Brain microvascular endothelial cell (primary cell): ENCODE measurements around the gene GYS2.

ENCODE experiments used
- DNase-seq: peaks from one replicate; pipeline ENCODE4 v3.0.0-alpha.2; 2020
- H3K27ac ChIP-seq: fragments of 250-450 bp; sonication (Bioruptor Pico); 2 replicates; pipeline ENCODE4 v1.5.1; 2020; ENCODE audit warnings: mild to moderate bottlenecking, moderate library complexity
- H3K27me3 ChIP-seq: fragments of 250-450 bp; sonication (Bioruptor Pico); replicated peaks from 2 replicates; pipeline ENCODE4 v1.5.1; 2020; ENCODE audit warnings: mild to moderate bottlenecking
- H3K36me3 ChIP-seq: fragments of 250-450 bp; sonication (Bioruptor Pico); replicated peaks from 2 replicates; pipeline ENCODE4 v1.5.1; 2020; ENCODE audit warnings: mild to moderate bottlenecking
- H3K4me3 ChIP-seq: 2 replicates; pipeline ENCODE4 v1.5.1; 2011; ENCODE audit warnings: low read depth, mild to moderate bottlenecking, control low read depth, low read length, moderate library complexity
- in situ Hi-C: cut with HindIII; loops from 2 replicates; pipeline ENCODE4 v1.10.0; 2017; ENCODE audit warnings: low sequenced_read_pairs, low pct_ligation_motif_present
- TF ChIP-seq, protein P1 (sequence below): IDR thresholded peaks from 2 replicates; pipeline ENCODE4 v1.5.1; 2011; ENCODE audit warnings: low read depth, mild to moderate bottlenecking, moderate library complexity, low read length, control low read depth, inconsistent platforms; ENCODE audit errors: missing control alignments

GYS2 gene

GRCh38 chr12:21559855-21560569 is 44.6 kb downstream of the GYS2 start:
- peak; percentile 83 for DNase-seq
- H3K36me3 ChIP-seq, result no peaks in the 10 kb centered on the region
- no peaks in the 10 kb centered on the region for H3K27me3 ChIP-seq
- peak overlapping the region; percentile 64 for H3K27ac ChIP-seq
- in situ Hi-C loops, result no loop called here
- TF ChIP-seq, protein P1, sequence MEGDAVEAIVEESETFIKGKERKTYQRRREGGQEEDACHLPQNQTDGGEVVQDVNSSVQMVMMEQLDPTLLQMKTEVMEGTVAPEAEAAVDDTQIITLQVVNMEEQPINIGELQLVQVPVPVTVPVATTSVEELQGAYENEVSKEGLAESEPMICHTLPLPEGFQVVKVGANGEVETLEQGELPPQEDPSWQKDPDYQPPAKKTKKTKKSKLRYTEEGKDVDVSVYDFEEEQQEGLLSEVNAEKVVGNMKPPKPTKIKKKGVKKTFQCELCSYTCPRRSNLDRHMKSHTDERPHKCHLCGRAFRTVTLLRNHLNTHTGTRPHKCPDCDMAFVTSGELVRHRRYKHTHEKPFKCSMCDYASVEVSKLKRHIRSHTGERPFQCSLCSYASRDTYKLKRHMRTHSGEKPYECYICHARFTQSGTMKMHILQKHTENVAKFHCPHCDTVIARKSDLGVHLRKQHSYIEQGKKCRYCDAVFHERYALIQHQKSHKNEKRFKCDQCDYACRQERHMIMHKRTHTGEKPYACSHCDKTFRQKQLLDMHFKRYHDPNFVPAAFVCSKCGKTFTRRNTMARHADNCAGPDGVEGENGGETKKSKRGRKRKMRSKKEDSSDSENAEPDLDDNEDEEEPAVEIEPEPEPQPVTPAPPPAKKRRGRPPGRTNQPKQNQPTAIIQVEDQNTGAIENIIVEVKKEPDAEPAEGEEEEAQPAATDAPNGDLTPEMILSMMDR, result no peak
- no peak overlapping the region for H3K4me3 ChIP-seq

GRCh38 chr12:21558100-21558679 is 46.5 kb downstream of the GYS2 start:
- H3K36me3 ChIP-seq, result no peaks in the 10 kb centered on the region
- H3K4me3 ChIP-seq, result no peak overlapping the region
- H3K27me3 ChIP-seq, result no peaks in the 10 kb centered on the region
- DNase-seq, result no peak
- TF ChIP-seq, protein P1, result no peak
- in situ Hi-C loops, result no loop called here
- H3K27ac ChIP-seq, result no peak overlapping the region

DNA sequence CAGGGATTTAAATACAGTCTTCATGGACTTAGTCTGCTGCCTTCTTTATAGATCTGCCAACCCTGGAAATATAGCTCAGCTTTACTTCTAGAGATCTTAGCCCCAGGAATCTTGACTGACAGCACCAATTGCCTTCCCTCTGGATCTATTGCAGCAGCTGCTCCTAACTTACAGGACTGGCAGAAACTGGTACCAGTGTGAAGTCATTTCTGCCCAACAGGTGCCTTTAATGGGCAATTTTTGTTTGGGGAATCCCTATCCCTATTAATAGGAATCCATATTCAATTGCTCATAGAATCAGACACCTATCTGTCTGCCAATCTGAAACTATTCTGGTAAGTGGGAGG is 51.3 kb downstream of the GYS2 start:
- TF ChIP-seq, protein P1, result no peak
- no peak for DNase-seq
- no peaks in the 10 kb centered on the region for H3K36me3 ChIP-seq
- no peak overlapping the region for H3K27ac ChIP-seq
- in situ Hi-C loops, result no loop called here
- H3K4me3 ChIP-seq, result no peak overlapping the region
- no peaks in the 10 kb centered on the region for H3K27me3 ChIP-seq

GRCh38 chr12:21552635-21553328 is 51.9 kb downstream of the GYS2 start:
- H3K27me3 ChIP-seq, result no peaks in the 10 kb centered on the region
- no peak for DNase-seq
- H3K4me3 ChIP-seq, result no peak overlapping the region
- no peak overlapping the region for H3K27ac ChIP-seq
- in situ Hi-C loops, result no loop called here
- H3K36me3 ChIP-seq, result no peaks in the 10 kb centered on the region
- TF ChIP-seq, protein P1, result no peak

DNA sequence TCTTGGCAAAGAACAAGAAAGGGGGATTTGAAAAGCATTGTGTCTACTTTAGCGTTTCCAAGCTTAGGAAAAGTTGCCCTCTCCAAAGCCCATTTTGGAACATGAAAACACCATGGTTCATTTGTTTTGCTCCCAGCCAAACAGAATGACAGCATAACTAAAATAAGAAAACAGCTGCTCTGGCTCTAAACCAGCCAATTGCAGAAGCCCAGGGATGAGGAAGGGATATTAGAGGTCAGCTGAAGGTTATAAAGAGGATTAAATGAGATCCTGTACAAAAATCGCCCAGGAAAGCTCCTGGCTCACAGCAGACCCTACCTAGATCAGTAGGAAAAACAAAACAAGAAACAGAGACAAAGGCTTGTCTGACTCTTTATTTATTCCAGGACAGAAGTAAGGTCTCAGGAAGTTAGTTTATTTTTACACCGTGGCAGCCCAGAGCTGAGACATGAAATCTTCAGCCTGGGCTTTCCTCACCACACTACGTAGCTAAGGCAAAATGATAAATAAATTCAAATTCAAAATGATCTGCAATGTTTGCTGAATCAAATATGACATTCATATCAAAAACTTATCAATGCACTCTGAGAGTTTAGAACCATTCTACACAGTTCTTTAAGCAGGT is 52.7 kb downstream of the GYS2 start:
- TF ChIP-seq, protein P1, result no peak
- in situ Hi-C loops, result no loop called here
- H3K27me3 ChIP-seq, result no peaks in the 10 kb centered on the region
- DNase-seq, result no peak
- no peak overlapping the region for H3K27ac ChIP-seq
- no peaks in the 10 kb centered on the region for H3K36me3 ChIP-seq
- no peak overlapping the region for H3K4me3 ChIP-seq
